Body of pancreas (tissue), 4 donors: ENCODE measurements around the gene AFF3. TPM values are rescaled to one million over a fixed set of nuclear protein-coding genes. Genes with fewer than 3 reads are reported as not detected.

Source experiments
- ATAC-seq: fragments of 150-250 bp; one replicate; pipeline ENCODE4 v1.9.1; 2016
- DNase-seq, 4 donors: peaks; one replicate each; pipeline ENCODE4 v3.0.0-alpha.2; 2019
- H3K27ac ChIP-seq, 4 donors: fragments of 200-600 bp; sonication (generic); 1 replicate in 3 of 4; 2 replicates in 1 of 4; pipeline versions ENCODE4 v1.5.1 to v1.6.1; 2016 to 2019; ENCODE audit warnings: mild to moderate bottlenecking in 1 of 4, mixed read lengths in 1 of 4, moderate library complexity in 1 of 4
- H3K27me3 ChIP-seq, 2 donors: fragments of 200-600 bp; sonication (generic); one replicate each; pipeline ENCODE4 v1.6.0; 2016; ENCODE audit warnings: mild to moderate bottlenecking in 1 of 2
- H3K36me3 ChIP-seq, 2 donors: fragments of 200-600 bp; sonication (generic); replicated peaks in 1 of 2; 2 replicates each; pipeline ENCODE4 v1.5.1; 2016; ENCODE audit warnings: low read depth in 2 of 2; ENCODE audit not compliant: insufficient read depth in 1 of 2
- H3K4me1 ChIP-seq: fragments of 200-600 bp; sonication (generic); one replicate; pipeline ENCODE4 v1.6.0; 2016
- H3K4me3 ChIP-seq, 2 donors: fragments of 200-600 bp; sonication (generic); 1 replicate in 1 of 2; 2 replicates in 1 of 2; pipeline ENCODE4 v1.5.1; 2016 to 2019
- H3K9me3 ChIP-seq, 3 donors: fragments of 200-600 bp; sonication (generic); 1 replicate in 2 of 3; 2 replicates in 1 of 3; pipeline ENCODE4 v1.5.1; 2016
- CTCF ChIP-seq, 7 experiments: fragments of 450-650 bp in 4 of 7; fragments of 200-600 bp in 3 of 7; sonication (generic) in 3 of 7; IDR thresholded peaks; one replicate each; pipeline ENCODE4 v1.5.1; 2016 to 2019; ENCODE audit warnings: antibody characterized with exemption in 7 of 7
- POLR2A ChIP-seq, 3 donors: fragments of 450-650 bp; IDR thresholded peaks; one replicate each; pipeline ENCODE4 v1.6.1; 2016; ENCODE audit warnings: antibody characterized with exemption in 3 of 3, mild to moderate bottlenecking in 2 of 3
- WGBS, 2 donors: methylation state at CpG; one replicate each; pipeline ENCODE4 v1.1.5; 2017; 5-methylcytosine and 5-hydroxymethylcytosine counted together
- intact Hi-C: fragments of 100-400 bp; cut with DNase I; formaldehyde crosslinking; loops from one replicate; pipeline ENCODE4 v1.15.1; 2023
- total RNA-seq, 2 donors: library from RNA; depleted of rRNA; stranded (reverse); fragments of >200 nt; gene quantifications; one replicate each; pipeline ENCODE4 v1.1.0, GENCODE V29; 2016

Gene AFF3
- total RNA-seq, 2 donors from 2014 or later: 0.52 to 0.99 TPM

GRCh38 chr2:99898336-99899048, 243.9 kb downstream of the AFF3 start:
- Histone ChIP-seq H3K27me3 (no peaks in the 10 kb centered on the region), H3K4me3 (no peak overlapping the region), H3K4me1 (peaks cover 16% of the 10 kb centered on the region), H3K9me3 (no peaks in the 10 kb centered on the region), H3K27ac (no peak overlapping the region), H3K36me3 (no peaks in the 10 kb centered on the region)
- WGBS, 2 donors: 76 to 79% methylated on average over 12 of the region's 12 CpGs
- intact Hi-C loops: no loop called here
- TF ChIP-seq POLR2A (IDR thresholded peaks at IDR 0.05) (no peak), CTCF (IDR thresholded peaks at IDR 0.05) (no peak)
- no peak for ATAC-seq
- DNase-seq: no peak

DNA sequence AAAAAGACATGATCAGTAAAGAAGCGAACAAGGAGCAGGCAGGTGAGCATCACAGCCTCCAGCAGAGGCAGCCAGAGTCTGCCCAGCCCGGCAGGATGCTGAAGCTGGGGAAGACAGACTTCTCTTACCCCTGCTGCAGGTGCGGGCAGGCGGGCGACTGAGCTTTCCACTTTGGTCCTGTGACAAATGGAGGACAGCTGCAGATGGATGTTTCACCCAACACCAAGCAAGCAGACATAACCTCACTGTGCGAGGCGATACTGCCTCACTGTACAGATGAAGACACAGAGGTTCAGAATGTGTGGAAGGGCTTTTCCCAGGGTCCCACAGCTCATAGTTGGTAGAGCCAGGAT, 251.0 kb downstream of the AFF3 start:
- intact Hi-C loops: no loop called here
- no peak overlapping the region for H3K27ac ChIP-seq
- TF ChIP-seq CTCF (IDR thresholded peaks at IDR 0.05) (no peak), POLR2A (IDR thresholded peaks at IDR 0.05) (no peak)
- no peak overlapping the region for H3K4me3 ChIP-seq
- H3K4me1 ChIP-seq: no peaks in the 10 kb centered on the region
- no peaks in the 10 kb centered on the region for H3K27me3 ChIP-seq
- WGBS, 2 donors: 86 to 90% methylated on average over 7 of the region's 7 CpGs
- no peaks in the 10 kb centered on the region for H3K36me3 ChIP-seq
- no peak for DNase-seq
- ATAC-seq: no peak
- no peaks in the 10 kb centered on the region for H3K9me3 ChIP-seq

- intact Hi-C loops: no loop called here
- ATAC-seq (no peak), DNase-seq (no peak)
- H3K36me3 ChIP-seq: no peaks in the 10 kb centered on the region
- H3K27me3 ChIP-seq: no peaks in the 10 kb centered on the region
- WGBS, 2 donors: 73 to 87% methylated on average over 10 of the region's 10 CpGs
- H3K4me1 ChIP-seq: no peaks in the 10 kb centered on the region
- H3K4me3 ChIP-seq: no peak overlapping the region
- no peak for TF ChIP-seq POLR2A (IDR thresholded peaks at IDR 0.05)
- TF ChIP-seq CTCF (IDR thresholded peaks at IDR 0.05): no peak
- H3K27ac ChIP-seq: no peak overlapping the region
- no peaks in the 10 kb centered on the region for H3K9me3 ChIP-seq
Measured at GRCh38 chr2:99890568-99891427, 251.6 kb downstream of the AFF3 start.

- Histone ChIP-seq H3K4me3 (no peak overlapping the region), H3K4me1 (no peaks in the 10 kb centered on the region), H3K9me3 (no peaks in the 10 kb centered on the region), H3K27me3 (no peaks in the 10 kb centered on the region), H3K36me3 (no peaks in the 10 kb centered on the region), H3K27ac (no peak overlapping the region)
- intact Hi-C loops: no loop called here
- ATAC-seq (no peak), DNase-seq (no peak)
- 71 to 75% methylated on average over 5 of the region's 5 CpGs for whole genome bisulfite sequencing, 2 donors
- no peak for TF ChIP-seq POLR2A (IDR thresholded peaks at IDR 0.05)
- TF ChIP-seq CTCF (IDR thresholded peaks at IDR 0.05): no peak
Measured at GRCh38 chr2:99888617-99889016, 253.8 kb downstream of the AFF3 start.
